Activated CD4-positive, alpha-beta T cell treated with anti-CD3 and anti-CD28 coated beads, Interleukin-2, amount 10 ng/mL, durations not matched to agents 7 days and 5 days (primary cell): Measurements from ENCODE around the gene INPP5E. TPM values are rescaled to one million over a fixed set of nuclear protein-coding genes. Genes with fewer than 3 reads are reported as not detected.
"Not testable (repeated sequence)": the region's sequence is repeated elsewhere in the genome, so short reads cannot be mapped to it uniquely, and the experiment has no call there.

ENCODE experiments used
- CTCF ChIA-PET: fragments of 350-600 bp; sonication (Branson Sonifier 250); formaldehyde crosslinking; loops from one replicate; lab custom pipeline; 2021; ENCODE audit warnings: antibody characterized with exemption; lab: Charles Lee
- POLR2A ChIA-PET: fragments of 350-600 bp; sonication (Branson Sonifier 250); formaldehyde crosslinking; loops from one replicate; lab custom pipeline; 2021; ENCODE audit warnings: antibody characterized with exemption; lab: Charles Lee
- DNase-seq: peaks from one replicate; pipeline ENCODE4 v3.0.0-alpha.2; 2020
- H3K27ac Mint-ChIP-seq: one replicate; pipeline ENCODE4 v1.8.0; 2021; ENCODE audit warnings: mild to moderate bottlenecking, moderate library complexity, mixed read lengths
- H3K27me3 Mint-ChIP-seq: one replicate; pipeline ENCODE4 v1.8.0; 2021; ENCODE audit warnings: mixed read lengths
- H3K36me3 Mint-ChIP-seq: one replicate; pipeline ENCODE4 v1.8.0; 2021; ENCODE audit warnings: low read depth, mixed read lengths
- H3K4me1 Mint-ChIP-seq: one replicate; pipeline ENCODE4 v1.8.0; 2021; ENCODE audit warnings: mixed read lengths
- H3K4me3 Mint-ChIP-seq: one replicate; pipeline ENCODE4 v1.8.0; 2021; ENCODE audit warnings: mild to moderate bottlenecking, moderate library complexity, mixed read lengths
- H3K9me3 Mint-ChIP-seq: one replicate; pipeline ENCODE4 v1.8.0; 2021; ENCODE audit warnings: mixed read lengths
- total RNA-seq, 2 experiments: library from RNA; stranded (reverse); gene quantifications; one replicate each; pipeline ENCODE4 v1.2.3, GENCODE V29; 2021

The INPP5E gene
- total RNA-seq, 2 experiments from 2014 or later = 16.5 to 18.5 TPM

- H3K4me1 Mint-ChIP-seq = peaks cover 48% of the 10 kb centered on the region
- peak within 1 kb of the TSS; percentile 87 for H3K4me3 Mint-ChIP-seq
- POLR2A ChIA-PET = no interaction called here
These were observed 29.0 kb downstream of the INPP5E start, which contains the start of the genes ENTR1 and PMPCA for GRCh38 chr9:136410500-136411287. Gene ENTR1 (minus strand): TSS chr9:136410614. CDS start chr9:136410397, 217 bp downstream. Gene PMPCA (plus strand): TSS chr9:136410658. CDS start chr9:136410669, 11 bp downstream.

GRCh38 chr9:136409557-136410455 lies 29.8 kb downstream of the INPP5E start:
- Mint-ChIP-seq H3K4me1 (peaks cover 57% of the 10 kb centered on the region), H3K9me3 (no peaks in the 10 kb centered on the region), H3K36me3 (peaks cover 51% of the 10 kb centered on the region), H3K27ac (peak overlapping the region; percentile 92), H3K4me3 (peak overlapping the region; percentile 85), H3K27me3 (no peaks in the 10 kb centered on the region)
- peak; percentile 35 for DNase-seq
- CTCF ChIA-PET = interaction anchor here (0.6 to 1.9 kb wide), 8 partner anchors 9 to 1035 kb away, joined by 3 to 9 read pairs (median 4); partner anchors contain the start of genes DNLZ and SNAPC4
- POLR2A ChIA-PET = interaction anchor here (0.6 kb wide), 2 partner anchors 45 to 265 kb away, joined by 3 read pairs; no protein-coding TSS in a partner anchor

More at GRCh38 chr9:136410500-136411287, 29.0 kb downstream of the INPP5E start, which contains the start of the genes ENTR1 and PMPCA:
- CTCF ChIA-PET = interaction anchor here (0.6 to 1.9 kb wide), 6 partner anchors 10 to 1034 kb away, joined by 3 to 9 read pairs (median 4); partner anchors contain the start of genes DNLZ and SNAPC4
- Mint-ChIP-seq H3K27me3 (no peaks in the 10 kb centered on the region), H3K36me3 (peaks cover 44% of the 10 kb centered on the region), H3K9me3 (no peaks in the 10 kb centered on the region), H3K27ac (peak within 1 kb of the TSS; percentile 93)
- peak; percentile 95 for DNase-seq

DNA sequence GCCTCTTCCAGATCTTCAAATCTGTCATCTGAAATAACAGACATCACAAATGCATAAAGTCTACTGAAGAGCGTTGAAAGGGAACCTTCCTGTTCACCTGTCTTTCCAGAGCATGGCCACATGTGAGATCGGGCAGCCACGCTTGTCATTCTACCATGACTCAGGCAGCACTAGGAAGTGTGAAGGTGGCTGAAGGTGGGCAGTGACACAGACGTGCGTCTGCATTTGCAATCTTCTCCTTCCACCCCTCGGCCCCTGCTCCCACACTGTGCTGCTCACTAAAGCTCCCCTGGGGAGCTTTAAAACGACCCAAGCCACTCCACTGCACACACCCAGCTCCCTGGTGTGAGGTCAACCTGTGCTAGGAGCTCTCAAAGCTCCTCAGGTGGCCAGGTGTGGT lies 31.7 kb downstream of the INPP5E start:
- DNase-seq = no peak
- Mint-ChIP-seq H3K36me3 (peaks cover 52% of the 10 kb centered on the region), H3K27me3 (no peaks in the 10 kb centered on the region), H3K9me3 (no peaks in the 10 kb centered on the region), H3K27ac (peak overlapping the region; percentile 17), H3K4me3 (no peak overlapping the region), H3K4me1 (peaks cover 69% of the 10 kb centered on the region)
- ChIA-PET POLR2A (no interaction called here), CTCF (interaction anchor here (0.6 kb wide), 1 partner anchor 29 kb away, joined by 3 read pairs; no protein-coding TSS in a partner anchor)

- H3K4me3 Mint-ChIP-seq, POLR2A ChIA-PET, H3K27me3 Mint-ChIP-seq, H3K9me3 Mint-ChIP-seq, H3K27ac Mint-ChIP-seq, DNase-seq: not testable (repeated sequence)
- Mint-ChIP-seq H3K4me1 (peaks cover 72% of the 10 kb centered on the region), H3K36me3 (peaks cover 54% of the 10 kb centered on the region)
- CTCF ChIA-PET = interaction anchor here (1.3 to 2.3 kb wide), 2 partner anchors 44 to 222 kb away, joined by 3 to 17 read pairs; partner anchors contain the start of gene DNLZ
These were observed 32.6 kb downstream of the INPP5E start for GRCh38 chr9:136407061-136407460.

DNA sequence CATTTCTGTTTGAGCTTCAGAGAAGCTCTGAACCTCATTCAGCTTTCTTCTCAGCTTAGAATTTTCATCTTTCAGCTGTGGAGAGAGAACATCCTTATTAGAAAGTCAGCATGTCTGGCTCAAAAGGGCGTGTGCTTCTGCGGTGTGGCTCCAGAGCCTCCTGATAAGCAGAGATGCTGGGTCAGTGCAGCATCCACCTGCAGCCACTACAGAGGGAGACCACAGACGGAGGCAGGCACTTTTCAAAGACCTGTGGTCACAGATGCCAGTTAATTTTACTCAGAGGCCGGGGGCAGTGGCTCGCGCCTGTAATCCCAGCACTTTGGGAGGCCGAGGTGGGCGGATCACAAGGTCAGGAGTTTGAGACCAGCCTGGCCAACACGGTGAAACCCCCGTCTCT lies 33.7 kb downstream of the INPP5E start:
- DNase-seq, H3K9me3 Mint-ChIP-seq, POLR2A ChIA-PET, H3K27ac Mint-ChIP-seq, H3K27me3 Mint-ChIP-seq, H3K4me3 Mint-ChIP-seq: not testable (repeated sequence)
- CTCF ChIA-PET = interaction anchor here (0.6 to 2.3 kb wide), 2 partner anchors 43 to 52 kb away, joined by 3 to 17 read pairs; partner anchors contain the start of gene DNLZ
- Mint-ChIP-seq H3K36me3 (peaks cover 54% of the 10 kb centered on the region), H3K4me1 (peaks cover 69% of the 10 kb centered on the region)

DNA sequence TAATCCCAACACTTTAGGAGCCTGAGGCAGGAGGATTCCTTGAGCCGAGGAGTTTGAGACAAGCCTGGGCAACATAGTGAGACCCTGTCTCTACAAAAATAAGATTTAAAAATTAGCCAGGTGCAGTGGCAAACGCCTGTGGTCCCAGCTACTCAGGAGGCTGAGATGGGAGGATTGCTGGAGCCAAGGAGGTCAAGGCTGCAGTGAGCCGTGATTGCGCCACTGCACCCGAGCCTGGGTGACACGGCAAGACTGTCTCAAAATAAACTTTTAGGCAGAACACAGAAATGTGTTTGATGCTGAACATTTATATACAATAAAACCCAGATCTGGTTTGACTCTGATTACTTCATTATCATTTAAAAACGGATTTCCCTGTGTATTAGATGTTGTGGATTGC lies 34.2 kb downstream of the INPP5E start:
- Mint-ChIP-seq H3K27ac (no peak overlapping the region), H3K4me3 (no peak overlapping the region), H3K9me3 (no peaks in the 10 kb centered on the region), H3K36me3 (peaks cover 54% of the 10 kb centered on the region), H3K4me1 (peaks cover 73% of the 10 kb centered on the region), H3K27me3 (no peaks in the 10 kb centered on the region)
- ChIA-PET POLR2A (no interaction called here), CTCF (interaction anchor here (2.3 kb wide), 1 partner anchor 42 kb away, joined by 17 read pairs; the partner anchor contains the start of gene DNLZ)
- no peak for DNase-seq

- CTCF ChIA-PET = interaction anchor here (0.8 to 2.3 kb wide), 2 partner anchors 41 kb away, joined by 3 to 17 read pairs; partner anchors contain the start of gene DNLZ
These were observed 34.9 kb downstream of the INPP5E start for GRCh38 chr9:136404801-136405136.

DNA sequence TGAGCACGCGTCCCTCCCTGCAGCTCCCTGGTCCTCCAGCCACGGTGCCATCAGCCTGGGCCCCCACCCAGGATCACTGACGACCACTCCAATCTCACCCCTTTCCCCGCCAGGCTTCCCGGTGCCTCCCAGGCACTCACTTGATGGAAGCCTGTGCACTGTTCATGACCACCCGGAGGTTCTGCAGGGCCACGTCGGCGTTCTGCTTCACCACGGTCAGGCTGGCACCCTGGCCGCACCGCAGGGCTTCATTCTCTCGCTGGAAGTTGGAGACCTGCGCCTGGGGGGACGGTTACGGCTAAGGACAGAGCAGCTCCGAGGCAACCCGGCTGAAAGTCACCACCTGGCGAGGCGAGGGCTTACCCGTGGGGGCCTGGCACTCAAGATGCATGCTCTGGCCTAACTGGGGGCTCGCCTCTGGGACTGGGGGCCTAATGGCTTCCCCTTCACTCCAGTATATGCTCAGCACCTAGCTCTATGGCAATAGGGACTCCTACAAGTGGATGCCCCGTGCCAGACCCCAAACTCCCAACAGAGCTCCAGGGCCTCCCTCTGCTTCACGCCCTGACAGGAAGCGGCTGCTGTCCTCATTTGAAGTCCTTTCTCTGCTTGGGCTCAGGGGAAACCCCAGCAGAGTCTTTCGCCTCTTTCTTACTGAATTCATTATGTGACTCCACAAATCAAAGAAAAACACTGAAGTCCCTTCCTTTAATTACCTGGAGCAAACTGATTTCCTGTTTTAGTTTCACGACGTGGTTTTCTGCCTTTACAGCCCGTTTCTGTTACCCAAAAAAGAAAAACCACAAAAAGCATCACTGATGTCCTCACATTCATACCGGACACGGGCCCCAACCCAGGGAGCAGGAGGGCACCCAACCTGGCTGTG lies 35.5 kb downstream of the INPP5E start:
- Mint-ChIP-seq H3K4me1 (peaks cover 70% of the 10 kb centered on the region), H3K4me3 (peak overlapping the region; percentile 61), H3K9me3 (no peaks in the 10 kb centered on the region), H3K27ac (peak overlapping the region; percentile 85), H3K27me3 (no peaks in the 10 kb centered on the region), H3K36me3 (peaks cover 50% of the 10 kb centered on the region)
- ChIA-PET POLR2A (no interaction called here), CTCF (interaction anchor here (0.8 to 2.0 kb wide), 2 partner anchors 20 to 40 kb away, joined by 3 to 6 read pairs; partner anchors contain the start of gene DNLZ)
- DNase-seq = peak; percentile 47

More at GRCh38 chr9:136404801-136405136, 34.9 kb downstream of the INPP5E start:
- no peaks in the 10 kb centered on the region for H3K9me3 Mint-ChIP-seq
- no peaks in the 10 kb centered on the region for H3K27me3 Mint-ChIP-seq
- peak overlapping the region; percentile 61 for H3K4me3 Mint-ChIP-seq
- no peak for DNase-seq
- peak overlapping the region; percentile 85 for H3K27ac Mint-ChIP-seq
- peaks cover 52% of the 10 kb centered on the region for H3K36me3 Mint-ChIP-seq
- H3K4me1 Mint-ChIP-seq = peaks cover 74% of the 10 kb centered on the region
- POLR2A ChIA-PET = no interaction called here

DNA sequence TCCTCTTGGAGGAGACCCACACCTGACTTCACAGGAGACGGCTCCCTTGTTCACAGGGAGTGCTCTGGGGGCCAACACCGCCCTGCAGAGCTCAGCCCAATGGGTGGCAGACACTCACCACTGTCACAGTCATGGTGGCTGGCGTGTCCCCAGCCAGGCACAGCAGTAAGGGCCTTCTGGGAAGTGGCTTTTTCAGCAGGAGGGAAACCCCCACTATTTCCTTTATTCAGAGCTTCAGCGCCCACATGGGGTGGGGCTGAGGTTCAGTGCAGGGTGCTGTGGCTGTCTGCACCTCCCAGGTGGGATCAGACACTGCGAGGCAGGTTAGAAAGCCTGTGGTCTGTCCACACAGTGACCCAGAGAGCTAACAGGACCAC lies 36.1 kb downstream of the INPP5E start:
- DNase-seq = peak; percentile 81
- Mint-ChIP-seq H3K27ac (peak overlapping the region; percentile 85), H3K4me3 (peak overlapping the region; percentile 61), H3K27me3 (no peaks in the 10 kb centered on the region), H3K4me1 (peaks cover 70% of the 10 kb centered on the region), H3K36me3 (peaks cover 47% of the 10 kb centered on the region), H3K9me3 (no peaks in the 10 kb centered on the region)
- ChIA-PET POLR2A (no interaction called here), CTCF (interaction anchor here (2.0 kb wide), 1 partner anchor 21 kb away, joined by 6 read pairs; no protein-coding TSS in a partner anchor)

DNA sequence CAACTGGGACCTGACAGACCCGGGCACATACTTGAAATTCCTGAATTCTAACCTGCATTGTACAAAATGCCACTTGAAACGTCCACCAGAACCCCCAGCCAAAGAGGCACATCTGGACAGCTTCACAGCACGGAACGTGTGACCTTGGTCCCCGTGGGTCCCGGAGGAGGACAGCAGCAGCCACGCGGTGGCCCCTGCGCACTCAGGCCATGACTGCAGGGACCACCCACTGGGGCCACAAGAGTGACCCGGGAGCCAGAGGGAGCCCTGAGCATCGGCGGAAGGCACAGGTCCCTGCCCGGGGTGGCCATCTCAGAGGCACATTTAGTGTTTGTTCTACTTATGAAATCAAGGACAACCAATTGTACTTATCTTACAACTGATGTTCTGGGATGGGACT lies 37.6 kb downstream of the INPP5E start:
- Mint-ChIP-seq H3K27me3 (no peaks in the 10 kb centered on the region), H3K36me3 (peaks cover 38% of the 10 kb centered on the region), H3K4me1 (peaks cover 66% of the 10 kb centered on the region), H3K27ac (no peak overlapping the region), H3K9me3 (no peaks in the 10 kb centered on the region), H3K4me3 (no peak overlapping the region)
- ChIA-PET CTCF (interaction anchor here (1.5 to 7.1 kb wide), 5 partner anchors 10 to 39 kb away, joined by 5 to 40 read pairs (median 7); partner anchors contain the start of gene DNLZ), POLR2A (no interaction called here)
- DNase-seq = no peak
